Stomach (tissue), 4 donors: Measurements from ENCODE around the gene MYO1B.

Experiments used
- POLR2A ChIP-seq, 4 donors: fragments of 450-650 bp; IDR thresholded peaks; one replicate each; pipeline ENCODE4 v1.6.1; 2016; ENCODE audit warnings: antibody characterized with exemption in 4 of 4, control low read depth in 2 of 4, mild to moderate bottlenecking in 1 of 4, moderate library complexity in 1 of 4
- POLR2AphosphoS5 ChIP-seq, 3 donors: sonication (generic); formaldehyde crosslinking; IDR thresholded peaks; one replicate each; pipeline ENCODE4 v1.6.1; 2016; ENCODE audit warnings: antibody characterized with exemption in 3 of 3
- TF ChIP-seq, protein P1 (sequence below), 7 experiments: fragments of 450-650 bp in 4 of 7; fragments of 200-600 bp in 3 of 7; sonication (generic) in 3 of 7; IDR thresholded peaks; one replicate each; pipeline ENCODE4 v1.5.1; 2016 to 2019; ENCODE audit warnings: antibody characterized with exemption in 7 of 7, control low read depth in 2 of 7, mild to moderate bottlenecking in 1 of 7

DNA sequence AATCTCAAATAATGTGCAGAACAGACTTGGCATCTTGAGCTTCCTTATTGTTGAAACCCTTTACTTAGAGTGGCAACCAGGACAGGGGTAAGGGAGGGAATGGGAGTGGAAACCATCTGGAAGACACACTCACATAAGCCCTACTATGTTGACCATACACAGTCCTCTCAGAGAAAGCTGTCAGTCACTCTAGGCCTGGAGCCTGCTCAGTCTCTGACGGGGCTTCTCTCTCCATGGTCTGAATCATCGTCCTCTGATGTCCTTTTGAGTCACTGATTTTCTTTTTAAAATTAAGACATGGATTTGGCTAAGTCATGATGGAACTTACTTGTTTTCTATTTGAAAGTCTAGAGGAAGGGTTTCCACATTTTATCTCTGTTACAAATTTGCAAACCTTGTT, 74.0 kb downstream of the MYO1B start:
- TF ChIP-seq POLR2AphosphoS5 (IDR thresholded peaks at IDR 0.05) (no peak), POLR2A (IDR thresholded peaks at IDR 0.05) (no peak)
- TF ChIP-seq, protein P1, sequence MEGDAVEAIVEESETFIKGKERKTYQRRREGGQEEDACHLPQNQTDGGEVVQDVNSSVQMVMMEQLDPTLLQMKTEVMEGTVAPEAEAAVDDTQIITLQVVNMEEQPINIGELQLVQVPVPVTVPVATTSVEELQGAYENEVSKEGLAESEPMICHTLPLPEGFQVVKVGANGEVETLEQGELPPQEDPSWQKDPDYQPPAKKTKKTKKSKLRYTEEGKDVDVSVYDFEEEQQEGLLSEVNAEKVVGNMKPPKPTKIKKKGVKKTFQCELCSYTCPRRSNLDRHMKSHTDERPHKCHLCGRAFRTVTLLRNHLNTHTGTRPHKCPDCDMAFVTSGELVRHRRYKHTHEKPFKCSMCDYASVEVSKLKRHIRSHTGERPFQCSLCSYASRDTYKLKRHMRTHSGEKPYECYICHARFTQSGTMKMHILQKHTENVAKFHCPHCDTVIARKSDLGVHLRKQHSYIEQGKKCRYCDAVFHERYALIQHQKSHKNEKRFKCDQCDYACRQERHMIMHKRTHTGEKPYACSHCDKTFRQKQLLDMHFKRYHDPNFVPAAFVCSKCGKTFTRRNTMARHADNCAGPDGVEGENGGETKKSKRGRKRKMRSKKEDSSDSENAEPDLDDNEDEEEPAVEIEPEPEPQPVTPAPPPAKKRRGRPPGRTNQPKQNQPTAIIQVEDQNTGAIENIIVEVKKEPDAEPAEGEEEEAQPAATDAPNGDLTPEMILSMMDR (IDR thresholded peaks at IDR 0.05) = no peak
